D721Med (cell line): ENCODE data around the gene TIRAP.

ENCODE experiments used
- DNase-seq: peaks from one replicate; pipeline ENCODE4 v3.0.0; 2011; ENCODE audit warnings: low spot score; ENCODE audit not compliant: insufficient read length
- FAIRE-seq: peaks from 2 replicates; lab custom pipeline; 2011; peaks lifted over from hg19 to GRCh38; lab: Jason Lieb, UNC
- TF ChIP-seq, protein P1 (sequence below): IDR thresholded peaks from 2 replicates; pipeline ENCODE4 v1.5.1; 2012; ENCODE audit warnings: mild to moderate bottlenecking, control low read depth; ENCODE audit not compliant: insufficient read depth; ENCODE audit errors: missing control alignments

Gene TIRAP

GRCh38 chr11:126340960-126341606 is 58.2 kb downstream of the TIRAP start:
- TF ChIP-seq, protein P1, sequence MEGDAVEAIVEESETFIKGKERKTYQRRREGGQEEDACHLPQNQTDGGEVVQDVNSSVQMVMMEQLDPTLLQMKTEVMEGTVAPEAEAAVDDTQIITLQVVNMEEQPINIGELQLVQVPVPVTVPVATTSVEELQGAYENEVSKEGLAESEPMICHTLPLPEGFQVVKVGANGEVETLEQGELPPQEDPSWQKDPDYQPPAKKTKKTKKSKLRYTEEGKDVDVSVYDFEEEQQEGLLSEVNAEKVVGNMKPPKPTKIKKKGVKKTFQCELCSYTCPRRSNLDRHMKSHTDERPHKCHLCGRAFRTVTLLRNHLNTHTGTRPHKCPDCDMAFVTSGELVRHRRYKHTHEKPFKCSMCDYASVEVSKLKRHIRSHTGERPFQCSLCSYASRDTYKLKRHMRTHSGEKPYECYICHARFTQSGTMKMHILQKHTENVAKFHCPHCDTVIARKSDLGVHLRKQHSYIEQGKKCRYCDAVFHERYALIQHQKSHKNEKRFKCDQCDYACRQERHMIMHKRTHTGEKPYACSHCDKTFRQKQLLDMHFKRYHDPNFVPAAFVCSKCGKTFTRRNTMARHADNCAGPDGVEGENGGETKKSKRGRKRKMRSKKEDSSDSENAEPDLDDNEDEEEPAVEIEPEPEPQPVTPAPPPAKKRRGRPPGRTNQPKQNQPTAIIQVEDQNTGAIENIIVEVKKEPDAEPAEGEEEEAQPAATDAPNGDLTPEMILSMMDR, result no peak
- FAIRE-seq, result no peak
- DNase-seq, result no peak

GRCh38 chr11:126341760-126342161 is 58.9 kb downstream of the TIRAP start:
- FAIRE-seq (no peak), DNase-seq (no peak)
- TF ChIP-seq, protein P1, result no peak

DNA sequence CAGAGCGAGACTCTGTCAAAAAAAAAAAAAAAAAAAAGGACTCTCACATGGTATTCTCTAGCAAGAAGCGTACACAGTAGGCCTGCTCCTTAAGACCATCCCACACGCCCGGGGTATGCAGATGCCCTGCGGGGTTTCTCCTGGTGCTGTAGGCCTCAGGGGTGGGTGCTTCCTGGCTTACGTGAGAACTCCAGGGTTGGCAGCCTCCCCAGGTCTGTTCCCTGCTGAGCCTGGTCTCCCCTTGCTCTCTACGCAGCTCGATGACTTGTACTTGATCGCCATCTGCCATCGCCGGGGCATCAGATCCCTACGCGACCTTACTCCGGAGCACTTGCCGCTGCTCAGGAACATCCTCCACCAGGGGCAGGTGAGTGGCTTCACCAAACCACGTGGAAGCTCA is 60.2 kb downstream of the TIRAP start:
- FAIRE-seq (no peak), DNase-seq (no peak)
- TF ChIP-seq, protein P1, result no peak
